HEK293 (cell line): ENCODE measurements around the gene DISC1.

ENCODE experiments used
- CTCF ChIP-seq: fragments of 450-650 bp; formaldehyde crosslinking; IDR thresholded peaks from 2 replicates; pipeline ENCODE4 v1.5.1; 2016; ENCODE audit warnings: missing biosample characterization, missing genetic modification characterization
- GLIS1 ChIP-seq: fragments of 450-650 bp; formaldehyde crosslinking; IDR thresholded peaks from 2 replicates; pipeline ENCODE4 v1.5.1; 2016; ENCODE audit warnings: missing biosample characterization, missing genetic modification characterization
- MZF1 ChIP-seq: fragments of 450-650 bp; formaldehyde crosslinking; IDR thresholded peaks from 2 replicates; pipeline ENCODE4 v1.5.1; 2017; ENCODE audit warnings: missing biosample characterization, missing genetic modification characterization, borderline replicate concordance
- PRDM1 ChIP-seq: fragments of 450-650 bp; formaldehyde crosslinking; IDR thresholded peaks from 2 replicates; pipeline ENCODE4; 2016; ENCODE audit warnings: missing biosample characterization, missing genetic modification characterization
- SETDB1 ChIP-seq: IDR thresholded peaks from one replicate; pipeline ENCODE4 v1.6.1; 2017; ENCODE audit warnings: mild to moderate bottlenecking, low read length, moderate library complexity, mixed read lengths; ENCODE audit not compliant: insufficient read length
- TRIM28 ChIP-seq: IDR thresholded peaks from 2 replicates; pipeline ENCODE4 v1.6.1; 2011; ENCODE audit warnings: low read length, control low read depth, borderline replicate concordance
- YY1 ChIP-seq: fragments of 450-650 bp; formaldehyde crosslinking; IDR thresholded peaks from 2 replicates; pipeline ENCODE4 v1.5.1; 2018; ENCODE audit warnings: missing biosample characterization, missing genetic modification characterization
- ZBTB7A ChIP-seq: fragments of 450-650 bp; formaldehyde crosslinking; IDR thresholded peaks from 2 replicates; pipeline ENCODE4 v1.5.1; 2016; ENCODE audit warnings: low read depth, missing biosample characterization, missing genetic modification characterization
- ZNF10 ChIP-seq: fragments of 450-650 bp; formaldehyde crosslinking; IDR thresholded peaks from 2 replicates; pipeline ENCODE4 v1.5.1; 2017; ENCODE audit warnings: missing biosample characterization, missing genetic modification characterization
- ZNF112 ChIP-seq: fragments of 450-650 bp; formaldehyde crosslinking; IDR thresholded peaks from 2 replicates; pipeline ENCODE4 v1.5.0; 2017; ENCODE audit warnings: missing biosample characterization, missing genetic modification characterization
- ZNF157 ChIP-seq: fragments of 450-650 bp; formaldehyde crosslinking; IDR thresholded peaks from 2 replicates; pipeline ENCODE4 v1.5.1; 2016; ENCODE audit warnings: missing biosample characterization, missing genetic modification characterization
- ZNF280C ChIP-seq: fragments of 450-650 bp; formaldehyde crosslinking; IDR thresholded peaks from 2 replicates; pipeline ENCODE4 v1.5.1; 2016; ENCODE audit warnings: missing biosample characterization, missing genetic modification characterization
- ZNF292 ChIP-seq: fragments of 450-650 bp; formaldehyde crosslinking; IDR thresholded peaks from 2 replicates; pipeline ENCODE4 v1.5.1; 2016; ENCODE audit warnings: low read depth, missing biosample characterization, missing genetic modification characterization, borderline replicate concordance
- ZNF473 ChIP-seq: fragments of 450-650 bp; formaldehyde crosslinking; IDR thresholded peaks from 2 replicates; pipeline ENCODE4 v1.5.1; 2017; ENCODE audit warnings: missing biosample characterization, missing genetic modification characterization
- ZNF521 ChIP-seq: fragments of 450-650 bp; formaldehyde crosslinking; IDR thresholded peaks from 2 replicates; pipeline ENCODE4 v1.5.1; 2017; ENCODE audit warnings: missing biosample characterization, mild to moderate bottlenecking, missing genetic modification characterization
- ZNF529 ChIP-seq: fragments of 450-650 bp; formaldehyde crosslinking; IDR thresholded peaks from 2 replicates; pipeline ENCODE4 v1.5.1; 2017; ENCODE audit warnings: missing genetic modification characterization, missing biosample characterization; ENCODE audit not compliant: insufficient replicate concordance
- ZNF548 ChIP-seq: fragments of 450-650 bp; formaldehyde crosslinking; IDR thresholded peaks from 2 replicates; pipeline ENCODE4 v1.5.1; 2016; ENCODE audit warnings: missing biosample characterization, missing genetic modification characterization
- ZNF623 ChIP-seq: fragments of 450-650 bp; formaldehyde crosslinking; IDR thresholded peaks from 2 replicates; pipeline ENCODE4 v1.5.1; 2016; ENCODE audit warnings: missing biosample characterization, missing genetic modification characterization
- ZNF660 ChIP-seq: fragments of 450-650 bp; IDR thresholded peaks from 2 replicates; pipeline ENCODE4 v1.5.1; 2018; ENCODE audit warnings: missing biosample characterization, mild to moderate bottlenecking, missing genetic modification characterization
- ZNF785 ChIP-seq: fragments of 450-650 bp; formaldehyde crosslinking; IDR thresholded peaks from 2 replicates; pipeline ENCODE4 v1.5.1; 2016; ENCODE audit warnings: missing biosample characterization, missing genetic modification characterization
- TF ChIP-seq, protein P1 (sequence below): fragments of 450-650 bp; formaldehyde crosslinking; IDR thresholded peaks from 2 replicates; pipeline ENCODE4 v1.5.1; 2017; ENCODE audit warnings: missing biosample characterization, missing genetic modification characterization
- TF ChIP-seq, protein P2 (sequence below): fragments of 450-650 bp; formaldehyde crosslinking; IDR thresholded peaks from 2 replicates; pipeline ENCODE4 v1.5.1; 2016; ENCODE audit warnings: missing biosample characterization, missing genetic modification characterization
- TF ChIP-seq, protein P3 (sequence below): fragments of 450-650 bp; formaldehyde crosslinking; IDR thresholded peaks from 2 replicates; pipeline ENCODE4 v1.5.1; 2016; ENCODE audit warnings: missing biosample characterization, missing genetic modification characterization
- TF ChIP-seq, protein P4 (sequence below): fragments of 450-650 bp; formaldehyde crosslinking; conservative IDR thresholded peaks from 2 replicates; pipeline ENCODE4 v1.5.1; 2016; ENCODE audit warnings: low read depth, missing biosample characterization, missing genetic modification characterization

The DISC1 gene

DNA sequence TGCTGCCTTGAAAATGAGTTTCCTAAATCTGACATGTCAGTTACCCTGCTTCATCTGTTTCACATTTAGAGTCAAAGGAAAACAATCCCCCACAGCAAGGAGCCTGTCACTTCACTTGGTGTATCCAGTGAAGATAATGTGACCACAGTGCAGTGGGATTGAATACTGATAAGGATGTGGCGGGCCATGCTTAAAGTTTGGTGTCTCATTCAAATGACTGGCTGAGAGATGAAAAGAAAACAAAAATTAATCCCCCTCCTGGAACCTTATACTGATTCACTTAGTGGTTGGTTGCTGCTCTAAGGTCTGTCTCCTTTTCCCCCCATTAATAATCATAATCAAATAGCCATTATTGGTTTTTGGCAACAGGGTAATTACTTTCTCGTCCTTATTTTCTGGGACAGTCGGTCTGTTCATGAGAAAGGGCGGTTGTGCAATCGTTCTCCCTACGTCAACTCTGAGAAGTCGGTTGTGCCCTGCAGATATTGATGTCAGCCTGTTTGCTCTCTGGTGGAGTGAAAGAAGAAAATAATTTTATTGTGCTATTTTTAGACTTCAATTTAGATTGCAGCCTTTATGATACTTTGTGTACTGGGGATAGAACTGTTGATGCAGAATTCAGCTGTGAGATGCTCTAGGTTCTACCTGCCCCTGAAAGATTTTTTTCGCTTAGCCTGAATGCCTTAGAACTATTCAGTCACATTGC is 360.2 kb downstream of the DISC1 start (continued):
- TF ChIP-seq ZNF280C (tag by site-specific recombination) (no peak), ZNF521 (tag by site-specific recombination) (no peak), SETDB1 (no peak), ZNF548 (tag by site-specific recombination) (no peak), ZNF112 (tag by site-specific recombination) (no peak), ZNF785 (no peak), MZF1 (tag by site-specific recombination) (peak; percentile 95), YY1 (tag by site-specific recombination) (no peak), ZNF157 (tag by site-specific recombination) (no peak), ZNF473 (tag by site-specific recombination) (no peak), ZNF292 (tag by site-specific recombination) (no peak), ZNF529 (tag by site-specific recombination) (no peak), ZNF623 (tag by site-specific recombination) (no peak; the same call in 1 of the 2 replicates), PRDM1 (peak; percentile 77), CTCF (tag by site-specific recombination) (no peak), ZNF660 (0 out of 2 replicates have a peak, but pooled peaks have one; percentile 12), ZBTB7A (no peak), TRIM28 (peak; percentile 90), GLIS1 (tag by site-specific recombination) (peak; percentile 64), ZNF10 (tag by site-specific recombination) (peak; percentile 39; the same call in 1 of the 2 replicates)
- TF ChIP-seq, protein P1, sequence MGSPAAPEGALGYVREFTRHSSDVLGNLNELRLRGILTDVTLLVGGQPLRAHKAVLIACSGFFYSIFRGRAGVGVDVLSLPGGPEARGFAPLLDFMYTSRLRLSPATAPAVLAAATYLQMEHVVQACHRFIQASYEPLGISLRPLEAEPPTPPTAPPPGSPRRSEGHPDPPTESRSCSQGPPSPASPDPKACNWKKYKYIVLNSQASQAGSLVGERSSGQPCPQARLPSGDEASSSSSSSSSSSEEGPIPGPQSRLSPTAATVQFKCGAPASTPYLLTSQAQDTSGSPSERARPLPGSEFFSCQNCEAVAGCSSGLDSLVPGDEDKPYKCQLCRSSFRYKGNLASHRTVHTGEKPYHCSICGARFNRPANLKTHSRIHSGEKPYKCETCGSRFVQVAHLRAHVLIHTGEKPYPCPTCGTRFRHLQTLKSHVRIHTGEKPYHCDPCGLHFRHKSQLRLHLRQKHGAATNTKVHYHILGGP (tag by site-specific recombination) = no peak
- TF ChIP-seq, protein P2, sequence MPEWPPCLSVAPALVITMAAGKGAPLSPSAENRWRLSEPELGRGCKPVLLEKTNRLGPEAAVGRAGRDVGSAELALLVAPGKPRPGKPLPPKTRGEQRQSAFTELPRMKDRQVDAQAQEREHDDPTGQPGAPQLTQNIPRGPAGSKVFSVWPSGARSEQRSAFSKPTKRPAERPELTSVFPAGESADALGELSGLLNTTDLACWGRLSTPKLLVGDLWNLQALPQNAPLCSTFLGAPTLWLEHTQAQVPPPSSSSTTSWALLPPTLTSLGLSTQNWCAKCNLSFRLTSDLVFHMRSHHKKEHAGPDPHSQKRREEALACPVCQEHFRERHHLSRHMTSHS (tag by site-specific recombination) = no peak
- TF ChIP-seq, protein P3, sequence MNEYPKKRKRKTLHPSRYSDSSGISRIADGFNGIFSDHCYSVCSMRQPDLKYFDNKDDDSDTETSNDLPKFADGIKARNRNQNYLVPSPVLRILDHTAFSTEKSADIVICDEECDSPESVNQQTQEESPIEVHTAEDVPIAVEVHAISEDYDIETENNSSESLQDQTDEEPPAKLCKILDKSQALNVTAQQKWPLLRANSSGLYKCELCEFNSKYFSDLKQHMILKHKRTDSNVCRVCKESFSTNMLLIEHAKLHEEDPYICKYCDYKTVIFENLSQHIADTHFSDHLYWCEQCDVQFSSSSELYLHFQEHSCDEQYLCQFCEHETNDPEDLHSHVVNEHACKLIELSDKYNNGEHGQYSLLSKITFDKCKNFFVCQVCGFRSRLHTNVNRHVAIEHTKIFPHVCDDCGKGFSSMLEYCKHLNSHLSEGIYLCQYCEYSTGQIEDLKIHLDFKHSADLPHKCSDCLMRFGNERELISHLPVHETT (tag by site-specific recombination) = 0 out of 2 replicates have a peak, but pooled peaks have one; percentile 41
- TF ChIP-seq, protein P4, sequence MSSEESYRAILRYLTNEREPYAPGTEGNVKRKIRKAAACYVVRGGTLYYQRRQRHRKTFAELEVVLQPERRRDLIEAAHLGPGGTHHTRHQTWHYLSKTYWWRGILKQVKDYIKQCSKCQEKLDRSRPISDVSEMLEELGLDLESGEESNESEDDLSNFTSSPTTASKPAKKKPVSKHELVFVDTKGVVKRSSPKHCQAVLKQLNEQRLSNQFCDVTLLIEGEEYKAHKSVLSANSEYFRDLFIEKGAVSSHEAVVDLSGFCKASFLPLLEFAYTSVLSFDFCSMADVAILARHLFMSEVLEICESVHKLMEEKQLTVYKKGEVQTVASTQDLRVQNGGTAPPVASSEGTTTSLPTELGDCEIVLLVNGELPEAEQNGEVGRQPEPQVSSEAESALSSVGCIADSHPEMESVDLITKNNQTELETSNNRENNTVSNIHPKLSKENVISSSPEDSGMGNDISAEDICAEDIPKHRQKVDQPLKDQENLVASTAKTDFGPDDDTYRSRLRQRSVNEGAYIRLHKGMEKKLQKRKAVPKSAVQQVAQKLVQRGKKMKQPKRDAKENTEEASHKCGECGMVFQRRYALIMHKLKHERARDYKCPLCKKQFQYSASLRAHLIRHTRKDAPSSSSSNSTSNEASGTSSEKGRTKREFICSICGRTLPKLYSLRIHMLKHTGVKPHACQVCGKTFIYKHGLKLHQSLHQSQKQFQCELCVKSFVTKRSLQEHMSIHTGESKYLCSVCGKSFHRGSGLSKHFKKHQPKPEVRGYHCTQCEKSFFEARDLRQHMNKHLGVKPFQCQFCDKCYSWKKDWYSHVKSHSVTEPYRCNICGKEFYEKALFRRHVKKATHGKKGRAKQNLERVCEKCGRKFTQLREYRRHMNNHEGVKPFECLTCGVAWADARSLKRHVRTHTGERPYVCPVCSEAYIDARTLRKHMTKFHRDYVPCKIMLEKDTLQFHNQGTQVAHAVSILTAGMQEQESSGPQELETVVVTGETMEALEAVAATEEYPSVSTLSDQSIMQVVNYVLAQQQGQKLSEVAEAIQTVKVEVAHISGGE (tag by site-specific recombination) = no peak
